Stomach smooth muscle (tissue), 2 donors: ENCODE results near the gene CILP2.

Experiments used
- H3K27ac ChIP-seq: one replicate; pipeline ENCODE4 v1.7.0; 2013; ENCODE audit warnings: mild to moderate bottlenecking, low read length, inconsistent platforms
- H3K27me3 ChIP-seq, 2 donors: one replicate each; pipeline ENCODE4 v1.7.0; 2013; ENCODE audit warnings: low read length in 2 of 2; ENCODE audit not compliant: insufficient read depth in 2 of 2, control insufficient read depth in 1 of 2
- H3K36me3 ChIP-seq, 2 donors: one replicate each; pipeline ENCODE4 v1.7.0; 2013; ENCODE audit warnings: low read length in 2 of 2; ENCODE audit not compliant: control insufficient read depth in 2 of 2, insufficient read depth in 2 of 2
- H3K4me1 ChIP-seq: one replicate; pipeline ENCODE4 v1.7.0; 2013; ENCODE audit warnings: low read length; ENCODE audit not compliant: control insufficient read depth, insufficient read depth
- H3K4me3 ChIP-seq, 2 donors: one replicate each; pipeline ENCODE4 v1.7.0; 2013; ENCODE audit warnings: low read length in 2 of 2
- H3K9ac ChIP-seq, 2 donors: one replicate each; pipeline ENCODE4 v1.7.0; 2013; ENCODE audit warnings: low read length in 2 of 2, mild to moderate bottlenecking in 1 of 2
- H3K9me3 ChIP-seq, 2 donors: one replicate each; pipeline ENCODE4 v1.7.0; 2013; ENCODE audit warnings: low read length in 2 of 2; ENCODE audit not compliant: control insufficient read depth in 2 of 2
- donor health status: healthy.
- donor health status: Pancreatic carcinoma.

The CILP2 gene

DNA sequence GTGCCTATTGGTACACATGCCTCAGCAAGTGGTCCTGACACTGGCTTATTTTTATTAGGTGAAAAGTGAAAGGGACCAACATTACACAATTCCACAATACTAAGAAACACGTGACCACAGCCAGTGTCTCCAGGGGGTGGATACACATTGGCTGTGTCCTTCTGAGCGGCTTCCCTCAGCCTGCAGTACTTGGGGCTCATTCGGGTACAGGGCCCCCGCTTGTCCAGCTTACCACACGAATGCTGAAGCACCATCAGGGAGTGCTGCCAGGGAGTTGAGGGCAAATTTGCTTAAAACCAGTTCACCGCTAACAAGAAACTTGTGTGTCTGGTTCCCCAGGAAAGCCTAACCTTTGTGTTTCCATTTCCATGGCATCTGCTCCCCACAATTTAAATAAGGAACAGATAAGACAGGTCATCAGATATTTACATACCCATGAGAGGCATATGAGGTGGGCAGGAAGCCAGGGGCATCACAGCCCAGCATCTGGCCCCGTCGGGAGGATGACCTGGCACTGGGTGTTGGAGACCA lies 57.2 kb downstream of the CILP2 start:
- H3K9me3 ChIP-seq, result no peaks in the 10 kb centered on the region
- no peak overlapping the region for H3K4me3 ChIP-seq
- H3K4me1 ChIP-seq, result peaks cover 11% of the 10 kb centered on the region
- no peaks in the 10 kb centered on the region for H3K27me3 ChIP-seq
- H3K9ac ChIP-seq, result no peak overlapping the region
- H3K36me3 ChIP-seq, result no peaks in the 10 kb centered on the region
- no peak overlapping the region for H3K27ac ChIP-seq
